Stimulated activated CD4-positive, alpha-beta T cell treated with anti-CD3 and anti-CD28 coated beads, Interleukin-4, amount 100 ng/mL, for 24 hours (primary cell): ENCODE measurements around the gene SH3D21.

Experiments used
- DNase-seq: peaks from one replicate; pipeline ENCODE4 v3.0.0-alpha.2; 2020

Gene SH3D21

DNA sequence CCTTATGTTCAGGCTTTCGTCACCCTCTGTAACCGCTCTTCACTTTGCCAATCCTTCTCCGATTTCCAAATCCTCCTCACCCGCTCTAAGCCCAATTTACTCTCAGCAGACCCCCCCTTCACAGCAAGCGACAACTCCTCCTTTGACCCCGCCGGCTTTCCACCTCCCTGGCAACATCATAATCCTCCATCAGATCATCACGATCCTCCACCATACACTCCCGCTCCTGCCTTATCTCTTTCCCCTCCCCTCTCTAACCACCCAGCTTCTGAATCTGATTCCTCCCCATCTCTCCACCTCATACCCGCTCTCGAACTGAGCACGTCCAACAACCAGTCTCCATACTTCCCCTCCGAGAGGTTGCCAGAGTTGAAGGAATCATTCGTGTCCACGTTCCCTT, 24.8 kb downstream of the SH3D21 start:
- no peak for DNase-seq

DNA sequence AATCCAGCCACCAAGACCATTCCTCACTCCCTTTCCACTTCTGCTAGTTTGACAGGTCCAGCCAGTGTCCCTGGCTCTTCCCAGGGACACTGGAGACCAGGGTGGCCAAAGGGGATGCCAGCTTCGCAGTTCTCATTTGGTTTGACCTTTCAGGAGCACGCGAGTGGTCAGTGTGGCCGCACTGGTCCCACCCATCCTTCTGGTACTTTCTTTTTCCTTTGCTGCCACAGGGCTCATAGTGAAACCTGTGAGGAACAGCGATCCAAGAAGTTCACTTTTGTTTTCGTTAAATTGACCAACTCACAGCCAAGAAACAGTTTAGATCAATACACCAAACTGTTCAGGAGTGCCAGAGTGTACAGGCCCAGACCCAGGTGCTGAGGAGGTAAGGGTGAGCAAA, 31.7 kb downstream of the SH3D21 start:
- DNase-seq: no peak

DNA sequence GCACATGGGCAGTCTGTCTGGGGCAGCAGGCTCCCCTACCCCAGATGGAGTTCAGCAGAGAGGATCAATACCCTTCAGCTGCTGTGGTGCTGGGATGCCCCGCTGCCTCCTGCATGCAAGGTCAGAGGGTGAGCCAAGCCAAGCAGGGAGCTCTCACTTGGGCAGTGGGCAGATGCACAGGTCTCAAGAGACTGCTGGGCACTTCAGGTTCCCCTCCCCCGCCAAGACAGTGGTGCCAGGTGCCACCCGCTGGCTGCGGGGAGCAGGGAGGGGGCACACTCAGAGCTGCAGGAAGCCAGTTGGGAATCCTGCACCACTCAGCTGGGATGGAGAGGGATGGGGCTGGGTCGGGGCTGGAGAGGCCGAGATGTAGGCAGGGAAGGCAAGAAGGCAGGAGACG, 33.0 kb downstream of the SH3D21 start:
- no peak for DNase-seq

DNA sequence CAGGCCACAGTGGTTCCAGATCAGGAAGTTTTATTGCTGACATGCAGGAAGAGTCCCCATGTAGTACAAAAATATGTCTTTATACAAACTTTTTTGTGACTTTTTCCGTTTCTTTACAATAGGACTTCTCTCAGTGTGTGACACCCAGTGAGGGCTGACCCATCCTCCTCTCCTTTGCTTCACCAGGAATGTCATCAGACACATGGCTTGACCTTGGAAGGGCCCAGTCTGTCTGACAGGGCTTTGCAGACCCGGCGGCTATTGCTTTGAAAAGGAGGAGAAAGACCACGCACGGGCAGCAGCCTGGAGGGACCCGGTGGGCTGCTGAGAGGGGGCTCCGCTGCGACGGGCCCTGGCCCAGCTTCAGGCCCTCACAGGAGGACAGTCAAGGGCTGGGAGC, 33.4 kb downstream of the SH3D21 start:
- DNase-seq: no peak

DNA sequence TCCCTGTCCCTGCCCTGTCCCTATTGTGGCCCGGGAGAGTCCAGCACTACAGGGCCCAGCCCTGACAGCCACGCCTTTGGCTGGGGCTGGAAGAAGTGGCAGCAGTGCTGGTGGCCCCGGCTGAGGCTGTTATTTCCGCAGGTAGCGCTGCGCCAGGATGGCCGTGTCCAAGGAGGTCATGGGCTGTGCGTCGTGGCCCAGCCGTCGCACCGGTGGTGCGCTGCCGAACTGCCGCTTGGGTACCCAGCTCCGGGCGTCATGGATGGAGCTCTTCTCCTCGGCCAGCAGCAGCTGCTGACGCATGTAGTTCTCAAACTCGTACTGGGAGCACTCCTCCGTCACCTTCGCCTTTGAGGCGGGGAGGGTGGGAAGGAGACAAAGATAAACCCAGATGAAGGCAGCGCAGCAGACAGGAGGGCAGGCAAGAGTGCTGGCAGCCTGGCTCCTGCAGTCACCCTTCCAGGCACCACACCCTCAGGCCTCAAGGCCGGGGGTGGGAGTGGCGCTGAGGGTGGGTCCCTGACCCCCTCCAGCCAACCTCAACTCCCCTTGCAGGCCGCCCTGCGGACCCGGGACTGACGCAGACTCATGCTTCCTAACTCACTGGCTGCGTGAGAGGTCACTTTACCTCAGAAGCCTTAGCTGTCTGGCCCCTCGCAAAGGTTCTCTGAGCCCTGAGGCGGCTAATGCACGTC, 35.6 kb downstream of the SH3D21 start:
- DNase-seq: no peak

DNA sequence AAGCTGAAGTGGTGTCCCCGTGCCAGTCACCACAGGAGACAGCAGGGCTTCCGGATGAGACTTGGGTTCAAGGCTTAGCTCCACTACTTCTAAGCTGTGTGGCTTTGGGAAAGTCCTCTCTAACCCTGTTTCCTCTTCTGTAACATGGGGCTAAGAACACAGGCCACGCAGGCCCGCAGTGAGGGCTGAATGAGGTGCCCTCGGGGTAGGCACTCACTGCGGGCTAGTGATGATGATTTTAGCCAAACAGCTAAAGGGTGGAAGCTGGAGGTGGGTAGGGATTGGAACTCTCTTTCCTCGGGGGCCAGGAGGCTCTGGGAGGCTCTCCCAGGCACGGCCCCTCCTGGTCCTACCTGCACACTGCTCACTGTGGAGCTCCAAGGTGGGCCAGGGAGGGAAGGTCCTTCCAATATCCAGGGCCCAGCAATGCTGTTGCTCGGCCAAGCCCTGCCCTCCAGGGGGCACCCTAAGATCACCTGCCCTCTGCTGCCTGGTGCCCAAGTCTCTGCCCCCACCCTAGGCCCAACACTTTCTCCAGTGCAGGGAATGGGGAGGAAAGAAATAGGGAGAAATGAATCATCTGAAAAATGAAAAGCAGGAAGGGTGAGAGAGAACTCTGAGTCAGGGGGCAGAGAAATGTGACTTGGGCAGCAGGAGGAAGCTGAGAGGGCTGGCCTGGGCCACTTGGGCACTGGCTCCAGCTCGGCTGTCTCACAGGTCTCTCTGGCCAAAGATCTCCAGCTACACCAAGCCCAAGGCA, 36.4 kb downstream of the SH3D21 start:
- peak; percentile 56 for DNase-seq

DNA sequence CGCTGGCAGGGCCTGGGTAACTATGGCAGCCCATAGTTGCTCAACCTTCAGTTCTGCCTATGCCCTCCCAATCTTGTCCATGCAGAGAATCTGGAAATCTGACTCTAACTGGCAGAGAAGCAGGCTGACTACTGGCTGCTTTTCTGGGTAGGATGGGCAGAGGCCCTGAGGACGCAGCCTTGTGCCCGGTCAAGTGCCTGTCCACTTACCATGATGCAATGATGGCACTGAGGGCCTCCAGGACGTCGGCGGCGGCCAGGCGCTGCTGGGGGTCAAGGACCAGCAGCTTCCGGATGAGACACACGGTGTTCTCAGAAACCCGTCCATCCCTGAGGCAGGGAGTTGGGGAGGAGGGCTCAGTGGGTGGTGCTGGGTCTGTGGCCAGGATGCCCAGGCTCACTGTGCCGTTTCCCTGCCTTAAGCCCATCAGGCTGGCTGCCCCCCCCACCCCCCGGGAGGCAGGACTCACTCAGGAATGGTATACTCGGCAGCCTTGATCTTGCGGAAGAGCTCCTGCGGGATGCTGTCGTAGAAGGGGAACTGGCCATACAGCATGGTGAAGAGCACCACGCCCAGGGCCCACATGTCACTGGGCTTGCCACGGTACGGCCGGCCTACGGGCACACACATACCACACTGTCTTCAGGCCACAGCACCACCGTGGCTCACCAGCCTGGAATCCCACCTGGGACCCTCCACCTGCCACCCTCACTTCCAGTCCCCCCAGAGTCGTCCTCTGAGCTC, 37.7 kb downstream of the SH3D21 start:
- no peak for DNase-seq

DNA sequence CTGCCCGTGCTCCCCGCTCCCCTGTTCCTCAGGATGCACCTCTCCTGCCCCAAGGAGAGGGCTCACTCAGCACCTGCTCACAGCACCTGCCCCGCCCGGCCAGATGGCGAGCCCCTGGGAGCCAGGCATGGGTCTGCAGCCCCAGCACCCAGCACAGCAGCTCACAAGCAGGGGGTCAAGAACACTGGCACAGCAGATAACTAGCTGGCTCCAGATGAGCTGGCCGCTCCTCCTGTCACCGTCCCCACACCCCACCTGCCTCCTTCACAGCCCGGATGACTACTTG, 38.2 kb downstream of the SH3D21 start:
- no peak for DNase-seq

DNA sequence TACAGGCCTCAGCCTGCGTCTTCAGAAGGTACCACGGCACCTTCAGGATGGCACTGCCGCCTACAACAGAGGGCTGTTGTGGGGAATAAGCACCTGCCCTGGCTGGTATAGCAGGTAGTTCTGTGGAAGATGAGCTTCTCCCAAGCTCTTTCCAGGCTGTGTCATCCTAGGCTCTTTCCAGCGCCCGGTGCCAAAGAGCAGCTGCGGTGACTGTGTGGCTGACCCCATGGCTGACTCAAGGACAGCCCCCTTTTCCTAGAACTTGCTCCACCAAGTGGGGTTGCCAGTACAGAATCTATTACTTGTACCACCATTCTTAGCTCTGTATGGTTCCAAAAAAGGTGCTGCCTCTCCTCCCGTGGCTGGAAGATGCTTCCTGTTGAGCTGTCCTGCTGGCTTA, 39.2 kb downstream of the SH3D21 start:
- no peak for DNase-seq

DNA sequence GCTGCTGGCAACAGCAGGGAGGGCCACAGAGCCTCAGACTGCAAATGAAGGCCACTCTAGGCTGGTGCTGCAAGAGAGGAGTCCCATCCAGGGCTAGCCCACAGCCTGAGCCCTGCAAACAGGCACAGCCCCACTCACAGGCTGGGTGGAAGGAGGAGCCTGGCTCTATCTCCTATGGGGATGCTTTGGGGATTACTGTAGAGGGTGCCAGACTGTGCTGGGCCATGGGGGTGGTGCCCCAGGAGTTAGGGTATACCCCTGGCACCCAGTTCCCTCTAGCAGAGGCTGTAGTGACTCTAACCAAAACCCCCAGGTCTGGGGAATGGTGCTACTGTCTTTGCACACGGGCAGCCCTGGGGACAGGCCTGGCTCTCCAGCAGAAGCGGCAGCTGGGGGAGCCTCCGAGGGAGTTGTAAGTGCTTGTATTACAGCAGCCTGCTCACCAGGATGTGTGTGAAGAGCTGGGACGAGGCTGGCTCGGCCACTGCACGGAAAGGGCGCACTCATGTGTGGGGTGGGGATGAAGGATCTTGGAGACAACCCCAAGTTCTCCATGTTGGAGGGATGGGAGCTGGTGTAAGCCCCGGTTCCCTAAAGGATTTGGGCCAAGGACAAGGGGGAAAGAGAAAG, 40.7 kb downstream of the SH3D21 start:
- DNase-seq: no peak

DNA sequence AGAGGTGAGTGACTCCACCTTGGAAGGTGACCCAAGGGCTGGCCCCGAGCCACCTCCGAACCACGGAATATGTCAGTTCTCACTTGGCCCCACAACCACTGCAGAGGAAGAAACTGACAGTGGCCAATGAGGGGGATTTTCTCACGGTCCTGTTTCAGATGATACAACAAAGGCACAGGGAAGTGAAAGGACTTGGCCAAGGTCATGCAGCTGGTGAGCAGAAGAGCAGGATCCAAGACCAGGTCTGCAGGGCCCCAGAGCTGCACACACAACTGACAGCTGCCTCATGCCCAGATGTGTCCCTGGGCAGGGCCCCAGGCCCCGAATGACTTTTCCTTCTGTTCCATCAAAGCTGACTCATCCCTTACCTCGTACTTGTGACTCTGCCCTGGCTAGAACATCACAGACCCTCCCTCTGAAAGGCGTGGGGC, 43.1 kb downstream of the SH3D21 start:
- DNase-seq: no peak

DNA sequence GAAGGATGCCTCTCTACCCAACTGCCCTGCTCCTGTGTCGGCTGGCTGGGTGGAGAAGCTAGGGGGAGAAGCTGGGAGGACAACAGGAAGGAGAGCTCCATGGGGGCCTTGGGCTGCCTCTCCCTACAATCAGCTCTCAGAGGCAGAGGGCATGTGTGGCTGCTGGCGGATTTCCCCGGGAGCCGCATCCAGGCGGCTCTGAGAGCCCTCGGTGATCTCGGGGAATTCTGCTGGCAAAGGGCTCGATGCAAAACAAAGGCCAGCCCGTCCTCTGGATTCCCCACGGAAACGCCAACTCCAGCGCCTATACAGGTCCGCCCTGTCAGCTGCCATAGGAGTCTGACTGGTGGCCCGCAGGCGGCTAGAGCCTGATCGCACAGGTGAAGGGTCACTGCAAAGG, 43.7 kb downstream of the SH3D21 start:
- no peak for DNase-seq

DNA sequence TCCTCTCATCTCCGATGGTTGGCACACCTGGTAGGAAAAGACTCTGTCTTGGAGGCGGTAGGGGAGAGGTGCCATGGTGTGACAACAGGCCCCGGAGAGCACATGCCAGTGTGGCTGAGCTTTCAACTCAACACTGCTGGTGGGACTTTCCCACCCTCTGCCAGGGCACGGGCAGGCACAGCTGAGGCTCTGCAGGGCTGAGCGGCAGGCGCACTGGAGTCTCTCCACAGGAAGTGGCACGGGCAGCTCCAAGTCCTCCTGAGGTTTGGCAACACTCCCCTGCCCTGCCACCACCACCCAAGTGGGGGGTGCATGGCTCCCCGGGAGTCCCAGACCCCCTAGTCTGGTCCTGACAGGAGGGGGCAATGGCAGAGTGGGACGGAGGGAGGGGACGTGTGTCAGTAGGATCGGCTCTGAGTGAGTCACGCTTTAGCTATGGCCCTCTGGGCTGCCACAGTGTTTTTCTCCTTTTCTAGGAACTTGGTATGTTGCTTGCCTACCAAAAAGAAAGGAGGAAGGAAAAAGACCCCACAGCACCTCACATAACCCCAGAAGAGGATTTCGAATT, 44.6 kb downstream of the SH3D21 start:
- DNase-seq: peak; percentile 48

DNA sequence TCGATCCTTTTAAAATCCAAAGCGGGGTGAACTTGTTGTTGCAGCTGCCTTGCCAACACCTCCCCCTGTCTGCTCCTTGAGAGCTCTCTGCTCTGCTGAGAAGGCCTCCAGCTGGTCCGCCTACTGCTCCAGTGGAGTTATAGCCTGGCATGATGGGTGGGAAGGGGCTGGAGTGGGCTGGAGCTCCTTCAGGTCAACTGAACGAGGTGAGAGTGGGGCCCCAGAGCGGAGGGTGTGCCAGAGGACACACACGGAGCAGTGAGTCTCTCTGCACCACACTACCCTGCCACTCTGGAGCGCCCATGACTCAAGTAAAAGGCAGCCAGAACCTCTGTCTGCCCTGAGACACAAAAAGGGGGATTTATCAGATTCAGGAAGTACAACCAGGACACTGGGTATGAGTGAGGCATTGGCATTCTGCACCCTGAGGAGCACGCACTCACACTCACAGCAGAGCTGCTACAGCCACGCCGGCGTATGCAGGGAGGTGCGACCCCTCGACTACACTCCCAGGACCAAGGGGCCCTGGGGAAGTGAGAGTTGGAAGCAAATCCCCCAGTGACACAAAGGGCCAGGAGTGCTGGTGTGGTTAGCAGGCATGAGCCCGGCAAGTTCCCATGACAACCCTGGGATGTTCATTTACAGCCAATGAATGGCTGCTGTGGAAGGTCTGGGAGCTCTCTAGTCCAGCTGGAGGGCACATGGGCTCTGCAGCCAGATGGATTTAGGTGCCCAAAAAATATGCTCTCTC, 45.2 kb downstream of the SH3D21 start:
- DNase-seq: no peak

DNA sequence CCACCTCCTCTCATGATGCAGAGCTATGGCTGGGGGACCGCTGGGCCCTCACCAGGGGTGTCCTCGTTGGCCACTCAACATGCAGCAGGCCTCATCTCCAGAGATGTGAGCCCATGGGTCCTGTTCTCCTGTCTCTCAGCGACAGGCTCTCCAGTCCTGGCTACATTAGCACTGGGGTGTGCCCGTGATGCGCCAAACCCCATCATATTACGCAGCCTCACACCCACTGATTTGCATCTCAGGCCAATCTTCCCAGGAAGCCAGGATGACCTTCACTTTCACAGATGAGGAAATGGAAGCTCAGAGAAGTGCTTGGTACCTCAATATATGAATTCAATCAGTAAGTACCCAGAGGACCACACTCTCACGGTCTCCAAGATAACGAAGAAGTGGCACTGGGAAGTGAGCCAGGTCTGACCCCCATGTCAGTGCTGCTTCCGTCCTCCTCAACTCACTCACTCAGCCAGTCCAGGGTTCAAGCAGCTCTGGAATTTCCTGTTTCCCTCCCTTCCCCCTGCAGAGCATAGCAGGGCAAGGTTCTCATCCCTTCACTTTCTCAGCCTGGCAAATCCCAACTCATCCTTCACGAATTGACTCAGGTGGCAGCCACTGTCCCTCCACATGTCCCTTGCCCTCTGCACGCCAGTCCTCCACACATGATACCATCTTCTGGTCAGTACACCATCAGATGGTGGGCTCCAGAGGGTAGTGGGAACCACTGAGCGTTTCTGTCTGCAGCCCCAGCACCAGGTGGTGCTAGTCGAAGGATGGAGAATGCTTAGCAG, 46.1 kb downstream of the SH3D21 start:
- DNase-seq: no peak

DNA sequence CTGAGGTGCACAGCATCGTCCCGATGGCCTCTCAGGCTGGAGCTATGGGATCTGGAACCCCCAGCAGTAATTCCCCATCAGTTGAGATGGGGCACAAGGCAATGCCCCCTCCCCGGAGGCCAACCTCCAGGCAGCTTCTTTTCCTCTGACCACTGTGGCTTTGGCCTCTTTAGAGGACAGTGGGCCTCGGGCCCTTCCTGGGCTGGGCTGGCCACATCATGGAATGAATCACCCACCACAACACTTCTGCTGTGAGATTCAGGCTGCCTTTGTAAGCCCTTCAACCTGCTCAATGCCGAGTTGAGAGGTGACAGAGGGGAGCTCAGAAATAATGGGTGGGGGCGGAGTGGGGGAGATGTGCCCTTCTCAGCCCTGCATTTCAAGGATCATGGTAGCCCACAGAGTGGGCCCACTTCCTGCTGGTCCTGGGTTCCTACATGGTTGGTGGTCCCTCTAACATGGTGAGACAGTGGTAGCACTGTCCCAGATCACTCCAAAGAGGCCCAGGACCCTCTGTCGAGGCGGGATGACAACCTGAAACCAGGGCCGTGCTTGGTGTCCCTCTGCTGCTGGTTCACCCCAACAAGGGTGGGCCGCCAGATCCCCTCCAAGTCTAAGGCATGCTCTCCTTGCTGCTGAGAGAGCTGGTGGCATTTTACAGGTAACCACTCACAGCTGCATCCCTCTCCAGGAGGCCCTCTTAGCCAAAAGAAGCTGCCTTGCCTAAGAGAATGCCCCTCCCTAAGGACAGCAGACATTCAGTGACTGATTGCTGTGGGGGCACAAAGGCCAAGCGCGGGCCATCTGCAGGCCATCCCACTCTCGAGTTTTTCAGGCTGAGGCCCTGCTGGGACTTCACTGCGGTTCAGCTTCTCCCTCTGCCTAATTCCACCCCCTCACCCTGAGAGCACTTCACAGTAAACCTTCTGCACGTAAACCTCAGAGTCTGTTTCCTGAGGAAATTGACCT, 47.0 kb downstream of the SH3D21 start:
- DNase-seq: no peak

DNA sequence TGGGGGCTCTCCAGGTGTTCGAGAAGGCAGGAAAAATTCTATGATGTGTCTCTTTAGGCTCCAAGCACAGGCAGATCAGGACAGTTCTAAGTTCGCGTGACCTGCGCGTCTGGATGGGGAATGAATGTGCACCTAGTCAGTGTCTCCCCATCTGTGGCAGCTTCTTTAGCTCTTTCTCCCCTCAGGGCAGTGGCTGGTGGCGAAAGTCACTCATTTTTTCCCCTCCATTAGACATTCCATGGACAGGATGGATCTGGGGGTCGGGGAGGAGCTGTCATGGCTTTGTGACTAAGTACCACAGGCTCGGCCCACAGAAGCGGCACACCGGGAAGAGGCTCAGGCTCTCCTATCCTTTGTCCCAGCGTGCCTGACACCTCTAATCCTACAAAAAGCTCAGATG, 48.3 kb downstream of the SH3D21 start:
- DNase-seq: no peak

DNA sequence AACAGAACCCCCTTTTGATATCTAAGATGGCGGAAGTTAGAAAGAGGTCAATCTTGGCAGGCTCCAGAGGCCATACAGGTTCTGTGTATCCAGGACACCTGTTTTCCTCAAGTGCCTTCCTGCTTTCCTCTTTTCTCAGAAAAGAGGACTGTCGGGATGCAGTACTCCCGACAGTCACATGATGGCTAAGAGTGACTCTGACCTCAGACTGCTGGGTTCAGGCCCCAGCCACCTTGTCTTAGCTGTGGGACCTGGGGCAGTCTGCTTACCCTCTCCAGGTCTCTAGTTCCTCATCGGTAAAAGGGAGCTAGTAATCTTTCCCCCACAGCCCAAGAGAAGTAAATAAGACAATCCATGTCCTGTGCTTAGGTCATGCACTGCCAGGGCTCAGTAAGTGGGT, 49.6 kb downstream of the SH3D21 start:
- DNase-seq: no peak

DNA sequence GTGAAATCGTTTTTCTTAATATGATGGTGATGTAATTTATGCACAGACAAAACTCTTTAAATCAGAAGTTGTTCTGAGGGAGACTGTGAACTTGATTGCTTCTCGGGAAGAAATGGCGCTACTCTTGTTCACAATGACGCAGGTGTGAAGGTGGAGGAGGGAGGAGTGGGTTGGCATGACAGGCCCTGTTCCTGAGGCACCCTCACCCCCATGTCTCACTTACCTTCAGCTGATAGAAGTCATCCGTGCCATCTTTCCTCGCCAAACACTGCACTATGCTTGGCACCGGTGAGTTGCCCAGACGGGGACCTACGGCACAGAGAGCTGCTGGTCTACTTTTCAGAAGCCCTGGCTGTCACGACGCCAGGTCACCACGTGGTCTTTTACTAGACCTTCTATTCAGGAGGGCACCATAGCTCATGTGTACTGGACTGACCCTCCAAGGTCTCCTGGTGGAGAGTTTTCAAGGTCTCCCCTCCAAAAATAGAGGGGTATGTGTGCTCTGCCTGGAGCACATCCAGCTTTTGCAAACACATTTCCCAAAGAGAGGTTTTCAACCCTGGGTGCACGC, 52.4 kb downstream of the SH3D21 start:
- no peak for DNase-seq

DNA sequence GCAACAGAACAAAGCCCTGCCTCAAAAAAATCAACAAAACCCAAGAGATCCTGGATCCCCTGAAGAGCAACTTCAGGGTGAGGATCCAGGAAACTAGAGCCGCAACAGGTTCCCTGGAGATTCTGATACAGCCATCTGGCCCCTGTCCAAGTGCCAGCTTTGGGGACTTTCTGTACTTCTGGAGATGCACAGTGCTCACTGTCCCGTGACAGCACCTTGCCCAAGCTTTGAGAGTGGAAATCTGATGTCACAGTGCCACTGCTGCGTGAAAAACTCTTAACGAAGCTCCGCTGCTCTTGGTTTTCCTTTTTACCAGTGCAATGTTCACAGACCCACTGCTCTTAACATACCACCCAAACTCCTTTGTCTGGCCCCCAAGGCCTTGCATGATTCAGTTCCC, 53.2 kb downstream of the SH3D21 start:
- no peak for DNase-seq
